Measurements from ENCODE around the gene BIN1. TPM values are rescaled to one million over a fixed set of nuclear protein-coding genes. Genes with fewer than 3 reads are reported as not detected.

BIN1 gene
- polyA plus RNA-seq, 1 donor (not counting 4 experiments of a cell fraction or from before 2014, with no cell fraction given), result 5.4 TPM

DNA sequence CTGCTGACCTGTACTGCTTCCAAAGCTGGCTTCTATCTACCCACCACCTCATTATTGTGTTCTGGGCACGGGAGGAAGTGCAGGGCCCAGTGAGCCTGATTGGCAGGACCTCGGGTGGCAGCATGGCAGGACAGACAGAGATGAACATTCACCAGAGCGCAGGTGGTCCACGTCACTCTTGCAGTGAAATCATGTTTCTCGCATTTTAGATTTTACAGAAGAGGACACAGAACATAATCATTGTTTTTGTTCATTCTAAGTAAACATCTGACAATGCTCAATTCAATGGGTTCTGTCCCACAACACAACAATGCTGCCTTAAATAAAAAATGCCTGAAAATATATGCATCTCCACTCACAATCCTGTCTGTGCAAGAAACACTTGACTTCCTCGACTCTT is 11.5 kb upstream of the BIN1 start:
- no peak overlapping the region for H3K4me3 ChIP-seq (ENCODE audit: control insufficient read depth in 2 of 3, extremely low read depth in 1 of 3, insufficient read depth in 2 of 3, low read depth in 1 of 3, low read length in 3 of 3)
- no peak overlapping the region for H2AFZ ChIP-seq (ENCODE audit: control insufficient read depth, low read length)
- H3K4me1 ChIP-seq (ENCODE audit: control insufficient read depth, extremely low read depth, insufficient read depth, low read length), result no peaks in the 10 kb centered on the region
- H3K27ac ChIP-seq (ENCODE audit: control insufficient read depth, insufficient read depth, low read length), result no peak overlapping the region
- no peaks in the 10 kb centered on the region for H3K9me1 ChIP-seq (ENCODE audit: control insufficient read depth, extremely low read depth, insufficient read depth, low read length)
- no peak overlapping the region for H3K9ac ChIP-seq (ENCODE audit: control insufficient read depth, extremely low read depth, insufficient read depth, low read length)
- no peaks in the 10 kb centered on the region for H4K20me1 ChIP-seq (ENCODE audit: control insufficient read depth, extremely low read depth, insufficient read depth, low read length)
- H3K4me2 ChIP-seq (ENCODE audit: control insufficient read depth, extremely low read depth, insufficient read depth, low read depth, low read length), result no peak overlapping the region
- no peaks in the 10 kb centered on the region for H3K9me3 ChIP-seq (ENCODE audit: control insufficient read depth, low read depth, low read length)
- no peak for DNase-seq (ENCODE audit: low read depth, low spot score)
- TF ChIP-seq EZH2 (IDR thresholded peaks at IDR 0.05; ENCODE audit: low read length), result no peak
- no peak for TF ChIP-seq CTCF (optimal IDR thresholded peaks at IDR 0.05 in 1 of 3, IDR thresholded peaks at IDR 0.05 in 1 of 3, conservative IDR thresholded peaks at IDR 0.05 in 1 of 3; ENCODE audit: extremely low read depth in 1 of 3, insufficient read depth in 2 of 3, low read length in 3 of 3)
- dilution Hi-C loops (cut with MboI; ENCODE audit: extremely low pct_ligation_motif_present, low sequenced_read_pairs), result no loop called here
- H3K79me2 ChIP-seq (ENCODE audit: control insufficient read depth, insufficient read depth, low read length), result no peaks in the 10 kb centered on the region
- FAIRE-seq, result no peak
- H3K27me3 ChIP-seq (ENCODE audit: control insufficient read depth, extremely low read depth, insufficient read depth, low read length), result no peaks in the 10 kb centered on the region
- no peaks in the 10 kb centered on the region for H3K36me3 ChIP-seq (ENCODE audit: control insufficient read depth in 2 of 2, extremely low read depth in 1 of 2, insufficient read depth in 2 of 2, low read length in 2 of 2)

GRCh38 chr2:127118038-127118437 is 11.1 kb upstream of the BIN1 start:
- Histone ChIP-seq H3K4me2 (ENCODE audit: control insufficient read depth, extremely low read depth, insufficient read depth, low read depth, low read length) (no peak overlapping the region), H3K27me3 (ENCODE audit: control insufficient read depth, extremely low read depth, insufficient read depth, low read length) (no peaks in the 10 kb centered on the region), H3K27ac (ENCODE audit: control insufficient read depth, insufficient read depth, low read length) (no peak overlapping the region), H3K4me1 (ENCODE audit: control insufficient read depth, extremely low read depth, insufficient read depth, low read length) (no peaks in the 10 kb centered on the region), H3K36me3 (ENCODE audit: control insufficient read depth in 2 of 2, extremely low read depth in 1 of 2, insufficient read depth in 2 of 2, low read length in 2 of 2) (no peaks in the 10 kb centered on the region), H2AFZ (ENCODE audit: control insufficient read depth, low read length) (no peak overlapping the region), H3K4me3 (ENCODE audit: control insufficient read depth in 2 of 3, extremely low read depth in 1 of 3, insufficient read depth in 2 of 3, low read depth in 1 of 3, low read length in 3 of 3) (no peak overlapping the region), H3K9me1 (ENCODE audit: control insufficient read depth, extremely low read depth, insufficient read depth, low read length) (no peaks in the 10 kb centered on the region), H4K20me1 (ENCODE audit: control insufficient read depth, extremely low read depth, insufficient read depth, low read length) (no peaks in the 10 kb centered on the region), H3K9ac (ENCODE audit: control insufficient read depth, extremely low read depth, insufficient read depth, low read length) (no peak overlapping the region), H3K79me2 (ENCODE audit: control insufficient read depth, insufficient read depth, low read length) (no peaks in the 10 kb centered on the region), H3K9me3 (ENCODE audit: control insufficient read depth, low read depth, low read length) (no peaks in the 10 kb centered on the region)
- DNase-seq (ENCODE audit: low read depth, low spot score), result no peak
- FAIRE-seq, result no peak
- TF ChIP-seq CTCF (optimal IDR thresholded peaks at IDR 0.05 in 1 of 3, IDR thresholded peaks at IDR 0.05 in 1 of 3, conservative IDR thresholded peaks at IDR 0.05 in 1 of 3; ENCODE audit: extremely low read depth in 1 of 3, insufficient read depth in 2 of 3, low read length in 3 of 3) (no peak), EZH2 (IDR thresholded peaks at IDR 0.05; ENCODE audit: low read length) (no peak)
- dilution Hi-C loops (cut with MboI; ENCODE audit: extremely low pct_ligation_motif_present, low sequenced_read_pairs), result no loop called here
